Measurements from ENCODE around the gene PDE3A.
"Not testable (repeated sequence)": the region's sequence is repeated elsewhere in the genome, so short reads cannot be mapped to it uniquely, and the experiment has no call there.

Gene PDE3A

DNA sequence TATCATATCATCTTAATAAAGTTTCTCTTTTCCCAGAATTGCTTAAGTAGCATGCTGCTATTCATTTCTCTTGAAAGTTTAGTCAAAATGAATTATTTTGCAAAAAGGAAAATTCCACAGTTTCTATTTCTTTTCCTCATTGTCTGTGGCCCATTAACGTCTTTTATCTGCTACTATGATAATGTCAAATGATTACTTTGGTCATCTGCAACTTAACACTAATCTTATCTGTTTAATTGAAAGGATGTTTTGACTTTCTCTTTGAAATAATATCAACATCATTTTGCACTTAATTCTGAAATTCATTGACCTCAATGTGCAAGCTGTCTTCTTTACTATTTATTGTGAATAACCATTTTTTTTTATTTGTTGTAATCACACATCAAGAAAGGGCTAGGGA is 180.3 kb downstream of the PDE3A start:
- no peaks in the 10 kb centered on the region for H3K36me3 Mint-ChIP-seq
- ATAC-seq (no peak), DNase-seq (ENCODE audit: low spot score in 2 of 2) (no peak)
- H3K4me3 Mint-ChIP-seq, result no peak overlapping the region
- no peaks in the 10 kb centered on the region for H3K4me1 Mint-ChIP-seq
- no peaks in the 10 kb centered on the region for H3K9me3 Mint-ChIP-seq
- no peak overlapping the region for H3K27ac Mint-ChIP-seq

DNA sequence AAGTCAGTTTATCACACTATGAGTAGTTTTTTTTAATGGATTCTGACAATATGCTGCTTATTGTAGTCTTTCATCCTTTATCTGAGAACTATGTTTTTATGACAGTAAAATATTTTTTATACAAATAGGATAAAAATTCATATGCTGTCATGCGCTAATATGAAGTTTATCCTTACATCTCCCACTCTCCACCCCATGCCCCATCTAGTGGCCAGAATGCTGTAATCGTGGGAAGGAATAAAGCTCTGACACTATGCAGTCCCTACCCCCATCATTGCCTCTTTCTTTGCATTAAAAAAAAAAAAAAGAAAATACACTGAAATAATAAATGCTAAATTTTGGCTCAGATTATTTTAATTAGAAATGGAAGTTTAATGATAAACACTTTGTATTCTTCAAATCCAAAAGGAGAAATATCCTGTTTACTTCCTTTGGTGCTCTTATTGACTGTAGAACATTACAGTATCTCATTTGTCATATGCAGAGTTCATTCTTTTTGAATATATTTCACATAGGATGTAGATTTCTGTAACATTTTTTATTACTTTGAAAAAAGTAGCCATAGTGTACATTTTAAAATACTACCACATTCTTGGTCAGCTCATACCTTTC is 180.9 kb downstream of the PDE3A start:
- DNase-seq (ENCODE audit: low spot score in 2 of 2) (no peak), ATAC-seq (no peak)
- Mint-ChIP-seq H3K27ac (no peak overlapping the region), H3K9me3 (no peaks in the 10 kb centered on the region), H3K4me1 (no peaks in the 10 kb centered on the region), H3K36me3 (no peaks in the 10 kb centered on the region), H3K4me3 (no peak overlapping the region)

DNA sequence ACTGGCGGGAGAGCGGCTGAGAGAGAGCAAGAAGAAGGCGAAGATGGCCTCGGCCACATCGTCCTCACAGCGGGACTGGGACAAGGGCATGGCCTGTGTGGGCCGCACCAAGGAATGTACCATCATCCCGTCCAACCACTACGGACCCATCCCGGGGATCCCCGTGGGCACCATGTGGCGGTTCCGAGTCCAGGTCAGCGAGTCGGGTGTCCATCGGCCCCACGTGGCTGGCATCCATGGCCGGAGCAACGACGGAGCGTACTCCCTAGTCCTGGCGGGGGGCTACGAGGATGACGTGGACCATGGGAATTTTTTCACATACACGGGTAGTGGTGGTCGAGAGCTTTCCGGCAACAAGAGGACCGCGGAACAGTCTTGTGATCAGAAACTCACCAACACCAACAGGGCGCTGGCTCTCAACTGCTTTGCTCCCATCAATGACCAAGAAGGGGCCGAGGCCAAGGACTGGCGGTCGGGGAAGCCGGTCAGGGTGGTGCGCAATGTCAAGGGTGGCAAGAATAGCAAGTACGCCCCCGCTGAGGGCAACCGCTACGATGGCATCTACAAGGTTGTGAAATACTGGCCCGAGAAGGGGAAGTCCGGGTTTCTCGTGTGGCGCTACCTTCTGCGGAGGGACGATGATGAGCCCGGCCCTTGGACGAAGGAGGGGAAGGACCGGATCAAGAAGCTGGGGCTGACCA is 183.6 kb downstream of the PDE3A start:
- H3K9me3 Mint-ChIP-seq; H3K4me3 Mint-ChIP-seq; H3K27ac Mint-ChIP-seq; H3K36me3 Mint-ChIP-seq; H3K4me1 Mint-ChIP-seq; DNase-seq (ENCODE audit: low spot score in 2 of 2); ATAC-seq: not testable (repeated sequence)

DNA sequence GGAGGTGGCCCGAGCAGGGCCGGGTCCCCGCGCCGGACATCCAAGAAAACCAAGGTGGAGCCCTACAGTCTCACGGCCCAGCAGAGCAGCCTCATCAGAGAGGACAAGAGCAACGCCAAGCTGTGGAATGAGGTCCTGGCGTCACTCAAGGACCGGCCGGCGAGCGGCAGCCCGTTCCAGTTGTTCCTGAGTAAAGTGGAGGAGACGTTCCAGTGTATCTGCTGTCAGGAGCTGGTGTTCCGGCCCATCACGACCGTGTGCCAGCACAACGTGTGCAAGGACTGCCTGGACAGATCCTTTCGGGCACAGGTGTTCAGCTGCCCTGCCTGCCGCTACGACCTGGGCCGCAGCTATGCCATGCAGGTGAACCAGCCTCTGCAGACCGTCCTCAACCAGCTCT is 184.2 kb downstream of the PDE3A start:
- not testable (repeated sequence) for H3K4me3 Mint-ChIP-seq; H3K27ac Mint-ChIP-seq; H3K9me3 Mint-ChIP-seq; H3K4me1 Mint-ChIP-seq; H3K36me3 Mint-ChIP-seq; DNase-seq (ENCODE audit: low spot score in 2 of 2)
- peak; percentile 24 for ATAC-seq

DNA sequence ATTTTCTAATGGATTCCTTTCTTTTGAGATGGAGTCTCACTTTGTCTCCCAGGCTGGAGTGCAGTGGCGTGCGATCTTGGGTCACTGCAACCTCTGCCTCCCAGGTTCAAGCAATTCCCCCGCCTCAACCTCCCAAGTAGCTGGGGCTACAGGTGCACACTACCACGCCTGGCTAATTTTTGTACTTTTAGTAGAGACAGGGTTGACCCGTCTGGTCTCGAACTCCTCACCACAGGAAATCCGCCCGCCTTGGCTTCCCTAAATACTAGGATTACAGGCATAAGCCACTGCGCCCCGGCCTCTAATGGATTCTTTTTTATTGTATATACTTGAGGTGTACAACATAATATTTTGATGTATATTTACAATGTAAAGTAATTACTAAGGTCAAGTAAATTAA is 186.7 kb downstream of the PDE3A start:
- ATAC-seq (no peak), DNase-seq (ENCODE audit: low spot score in 2 of 2) (no peak)
- no peak overlapping the region for H3K4me3 Mint-ChIP-seq
- no peaks in the 10 kb centered on the region for H3K9me3 Mint-ChIP-seq
- H3K4me1 Mint-ChIP-seq, result no peaks in the 10 kb centered on the region
- H3K36me3 Mint-ChIP-seq, result no peaks in the 10 kb centered on the region
- H3K27ac Mint-ChIP-seq, result no peak overlapping the region

DNA sequence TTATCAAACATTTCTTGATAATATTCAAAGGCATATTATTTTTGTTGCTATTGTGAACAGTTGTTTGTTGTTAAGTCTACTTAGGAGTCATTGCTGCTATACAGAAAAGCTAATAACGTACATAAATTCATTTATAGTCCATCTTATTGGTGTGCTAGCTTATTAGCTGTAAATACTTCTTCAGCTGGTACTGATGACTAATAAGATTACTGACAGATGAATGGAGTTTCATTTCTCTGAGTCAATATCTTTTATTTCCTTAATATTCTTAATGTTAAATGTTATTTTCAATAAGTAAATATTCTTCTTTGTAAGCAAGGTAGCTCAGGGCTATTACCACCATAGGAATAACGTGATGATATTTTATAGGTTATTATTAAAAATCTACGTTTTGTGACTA is 187.4 kb downstream of the PDE3A start:
- H3K36me3 Mint-ChIP-seq, result no peaks in the 10 kb centered on the region
- no peaks in the 10 kb centered on the region for H3K4me1 Mint-ChIP-seq
- no peak overlapping the region for H3K4me3 Mint-ChIP-seq
- no peak for DNase-seq (ENCODE audit: low spot score in 2 of 2)
- H3K27ac Mint-ChIP-seq, result no peak overlapping the region
- ATAC-seq, result no peak
- no peaks in the 10 kb centered on the region for H3K9me3 Mint-ChIP-seq

DNA sequence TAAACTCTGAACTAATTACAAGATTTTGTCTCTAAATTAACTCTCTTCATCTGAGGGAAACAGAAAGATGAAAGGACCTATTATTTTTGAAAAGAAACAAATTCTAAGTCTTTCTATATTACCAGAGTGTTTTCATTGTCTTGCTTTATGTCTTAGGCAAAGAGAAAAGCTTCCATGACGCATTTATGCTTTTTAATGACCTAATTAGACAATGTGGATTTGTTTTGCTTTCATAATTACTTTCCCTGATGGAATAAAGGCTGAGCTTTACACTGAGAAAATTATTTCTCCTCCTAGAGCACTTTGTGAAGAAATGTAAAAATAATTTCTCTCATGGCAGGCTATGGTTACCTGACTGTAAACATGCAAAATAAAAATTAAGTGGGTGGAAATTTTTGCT is 188.8 kb downstream of the PDE3A start:
- ATAC-seq, result no peak
- Mint-ChIP-seq H3K36me3 (no peaks in the 10 kb centered on the region), H3K4me1 (no peaks in the 10 kb centered on the region), H3K9me3 (no peaks in the 10 kb centered on the region), H3K27ac (no peak overlapping the region), H3K4me3 (no peak overlapping the region)
- DNase-seq (ENCODE audit: low spot score in 2 of 2), result no peak

DNA sequence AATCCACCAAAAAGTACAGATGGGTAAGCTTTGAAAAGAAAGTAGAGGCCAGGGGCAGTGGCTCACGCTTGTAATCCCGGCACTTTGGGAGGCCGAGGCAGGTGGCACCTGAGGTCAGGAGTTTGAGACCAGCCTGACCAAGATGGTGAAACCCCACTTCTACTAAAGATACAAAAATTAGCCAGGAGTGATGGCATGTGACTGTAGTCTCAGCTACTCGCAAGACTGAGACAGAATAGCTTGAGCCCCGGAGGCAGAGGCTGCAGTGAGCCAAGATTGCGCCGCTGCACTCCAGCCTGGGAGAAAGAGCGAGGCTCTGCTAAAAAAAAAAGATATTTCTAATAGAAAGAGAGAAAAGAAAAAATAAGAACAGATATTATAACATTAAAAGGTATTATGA is 192.6 kb downstream of the PDE3A start:
- H3K4me1 Mint-ChIP-seq, result no peaks in the 10 kb centered on the region
- ATAC-seq (no peak), DNase-seq (ENCODE audit: low spot score in 2 of 2) (no peak)
- no peaks in the 10 kb centered on the region for H3K36me3 Mint-ChIP-seq
- H3K27ac Mint-ChIP-seq, result no peak overlapping the region
- H3K4me3 Mint-ChIP-seq, result no peak overlapping the region
- no peaks in the 10 kb centered on the region for H3K9me3 Mint-ChIP-seq

DNA sequence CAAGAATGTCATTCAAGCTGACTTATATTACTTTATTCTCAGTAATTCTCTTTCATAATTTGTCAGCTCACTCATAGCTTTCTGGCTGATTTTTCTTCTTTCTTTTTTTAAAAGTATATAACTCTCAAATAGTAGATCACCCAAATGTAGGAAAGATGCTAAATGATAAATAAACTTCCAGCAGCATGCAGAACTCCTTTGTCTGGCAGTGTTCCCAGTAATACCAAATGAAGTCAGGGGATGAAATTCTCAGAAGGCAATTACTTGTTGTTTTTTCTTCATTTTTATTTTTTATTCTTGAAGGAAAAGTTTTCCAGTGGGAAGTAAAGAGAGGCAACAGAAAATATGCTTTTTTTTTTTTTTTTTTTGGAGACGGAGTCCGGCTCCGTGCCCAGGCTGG is 193.5 kb downstream of the PDE3A start:
- DNase-seq (ENCODE audit: low spot score in 2 of 2), result no peak
- H3K4me1 Mint-ChIP-seq, result no peaks in the 10 kb centered on the region
- no peaks in the 10 kb centered on the region for H3K9me3 Mint-ChIP-seq
- no peak overlapping the region for H3K4me3 Mint-ChIP-seq
- no peak overlapping the region for H3K27ac Mint-ChIP-seq
- no peaks in the 10 kb centered on the region for H3K36me3 Mint-ChIP-seq
- no peak for ATAC-seq

DNA sequence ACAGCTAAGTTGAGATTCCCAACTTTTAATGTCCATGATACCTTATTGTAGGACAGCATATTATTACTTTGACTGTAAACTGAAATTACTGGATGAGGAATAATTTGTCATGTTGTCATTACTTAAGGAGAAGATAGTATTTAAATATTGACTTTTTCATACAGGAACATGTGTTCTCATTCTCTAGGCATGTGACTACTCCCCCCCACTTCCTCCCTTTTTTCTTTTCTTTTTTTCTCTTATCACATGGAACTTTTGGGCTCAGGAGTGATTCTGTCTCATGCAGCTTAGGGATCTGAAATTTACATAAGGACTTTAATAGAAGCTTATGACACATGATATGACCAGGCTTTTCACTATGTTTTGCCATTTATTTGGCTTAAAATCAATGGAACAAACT is 199.1 kb downstream of the PDE3A start:
- Mint-ChIP-seq H3K27ac (no peak overlapping the region), H3K4me3 (no peak overlapping the region), H3K4me1 (no peaks in the 10 kb centered on the region), H3K36me3 (no peaks in the 10 kb centered on the region), H3K9me3 (no peaks in the 10 kb centered on the region)
- DNase-seq (ENCODE audit: low spot score in 2 of 2), result no peak
- no peak for ATAC-seq

DNA sequence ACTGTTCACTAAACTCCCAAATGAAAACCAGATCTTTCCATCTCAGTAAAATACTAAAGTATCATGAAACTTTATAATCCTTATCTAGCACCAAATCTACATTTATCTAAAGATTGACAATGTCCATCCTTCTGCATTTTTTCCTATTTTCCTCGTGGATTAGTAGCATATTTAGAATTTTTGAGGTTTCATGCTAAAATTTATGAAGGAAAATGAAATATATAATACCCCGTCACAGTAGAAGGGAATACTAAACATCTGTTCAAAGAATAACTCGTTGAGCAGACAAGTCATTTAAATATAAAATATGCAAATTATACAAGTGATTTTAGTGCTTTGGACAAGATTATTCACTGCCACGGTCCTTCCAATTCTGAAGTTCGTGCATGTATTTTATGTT is 204.1 kb downstream of the PDE3A start:
- no peaks in the 10 kb centered on the region for H3K4me1 Mint-ChIP-seq
- no peak overlapping the region for H3K4me3 Mint-ChIP-seq
- H3K9me3 Mint-ChIP-seq, result peaks cover 2% of the 10 kb centered on the region
- DNase-seq (ENCODE audit: low spot score in 2 of 2) (no peak), ATAC-seq (no peak)
- no peak overlapping the region for H3K27ac Mint-ChIP-seq
- H3K36me3 Mint-ChIP-seq, result no peaks in the 10 kb centered on the region

DNA sequence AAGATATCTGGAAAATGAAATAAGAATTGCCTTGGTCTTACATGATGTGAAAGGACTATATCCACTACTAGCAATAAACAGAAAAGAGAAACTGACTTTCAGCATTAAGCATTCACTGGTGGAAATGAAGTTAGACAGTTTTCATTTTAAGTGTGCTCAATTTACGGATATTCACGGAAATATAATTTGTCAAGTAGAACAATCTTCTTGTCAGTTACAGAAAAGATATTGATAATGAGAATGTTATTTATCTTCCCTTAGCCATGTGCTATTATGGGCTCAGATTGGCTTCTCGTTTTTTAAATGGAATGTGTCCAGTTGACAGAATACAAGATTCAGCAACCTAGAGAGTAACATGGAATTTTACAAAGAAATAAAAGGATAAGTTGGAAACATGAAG is 208.2 kb downstream of the PDE3A start:
- DNase-seq (ENCODE audit: low spot score in 2 of 2) (no peak), ATAC-seq (no peak)
- no peaks in the 10 kb centered on the region for H3K4me1 Mint-ChIP-seq
- H3K4me3 Mint-ChIP-seq, result no peak overlapping the region
- H3K36me3 Mint-ChIP-seq, result no peaks in the 10 kb centered on the region
- no peak overlapping the region for H3K27ac Mint-ChIP-seq
- H3K9me3 Mint-ChIP-seq, result peaks cover 2% of the 10 kb centered on the region

DNA sequence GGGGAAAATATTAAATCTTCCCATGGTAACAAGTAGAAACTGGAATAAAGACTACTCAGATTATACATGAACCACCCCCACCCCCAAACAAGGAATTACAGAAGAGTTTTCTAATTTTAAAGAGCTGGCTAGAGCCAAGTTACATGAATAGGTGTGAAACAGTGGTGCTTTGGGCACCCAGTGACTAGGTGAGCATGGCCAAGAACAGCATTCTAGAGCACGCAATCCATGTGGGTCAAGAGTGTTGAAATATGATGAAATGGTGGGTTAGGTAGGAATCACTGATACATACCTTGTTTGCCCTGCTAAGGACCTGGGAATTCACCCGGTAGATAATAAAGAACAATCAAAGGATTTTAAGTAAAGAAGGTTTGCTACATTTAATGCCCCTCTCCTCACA is 208.7 kb downstream of the PDE3A start:
- Mint-ChIP-seq H3K36me3 (no peaks in the 10 kb centered on the region), H3K4me1 (no peaks in the 10 kb centered on the region), H3K4me3 (no peak overlapping the region), H3K9me3 (peaks cover 2% of the 10 kb centered on the region), H3K27ac (no peak overlapping the region)
- no peak for ATAC-seq
- DNase-seq (ENCODE audit: low spot score in 2 of 2), result no peak

DNA sequence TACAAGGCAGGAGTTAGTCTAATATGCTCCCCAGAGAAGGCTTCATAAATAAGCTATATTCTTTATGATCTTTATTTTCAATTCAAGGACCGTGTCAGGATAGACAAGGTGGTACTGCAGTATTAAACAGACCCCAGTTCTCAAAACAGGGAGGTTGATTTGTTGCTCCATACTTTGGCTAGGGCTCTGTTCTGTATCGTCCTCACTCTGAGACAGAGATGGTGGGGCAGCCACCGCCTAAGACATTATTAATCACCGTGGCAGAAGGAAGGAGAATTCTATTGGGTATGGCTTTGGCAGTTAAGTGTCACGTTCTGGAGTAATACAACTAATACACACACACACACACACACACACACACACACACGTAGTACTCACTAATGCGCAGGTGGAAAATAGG is 209.8 kb downstream of the PDE3A start:
- H3K9me3 Mint-ChIP-seq, result peaks cover 2% of the 10 kb centered on the region
- no peaks in the 10 kb centered on the region for H3K36me3 Mint-ChIP-seq
- ATAC-seq (no peak), DNase-seq (ENCODE audit: low spot score in 2 of 2) (no peak)
- H3K4me1 Mint-ChIP-seq, result no peaks in the 10 kb centered on the region
- no peak overlapping the region for H3K27ac Mint-ChIP-seq
- H3K4me3 Mint-ChIP-seq, result no peak overlapping the region

DNA sequence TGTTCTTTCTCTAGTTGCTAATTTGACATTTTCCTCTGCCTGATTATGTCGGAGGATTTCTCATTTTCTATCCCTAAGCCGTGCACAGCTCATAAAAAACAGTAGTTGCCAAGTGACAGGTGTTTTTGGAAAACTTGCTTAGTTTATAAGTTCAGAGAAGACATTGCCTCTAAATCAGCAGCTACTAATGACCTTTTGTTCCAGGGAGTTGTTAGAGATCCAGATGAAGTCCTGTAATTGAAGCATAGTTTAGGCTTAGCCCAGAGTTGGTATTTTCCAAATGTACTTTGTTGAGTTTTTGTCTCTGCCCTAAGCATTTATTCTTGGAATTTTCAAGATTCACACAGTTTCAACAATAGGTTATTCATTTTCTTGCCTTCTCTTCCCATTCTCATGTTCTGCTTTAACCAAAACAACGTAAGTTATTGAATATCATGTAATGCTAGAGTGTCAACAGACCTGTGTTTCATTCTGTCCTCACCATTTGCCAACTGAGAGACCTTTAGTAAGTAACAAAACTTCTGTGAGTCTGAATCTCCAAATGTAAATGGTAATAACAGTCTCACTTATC is 216.8 kb downstream of the PDE3A start:
- no peaks in the 10 kb centered on the region for H3K9me3 Mint-ChIP-seq
- ATAC-seq (no peak), DNase-seq (ENCODE audit: low spot score in 2 of 2) (no peak)
- H3K27ac Mint-ChIP-seq, result no peak overlapping the region
- no peaks in the 10 kb centered on the region for H3K36me3 Mint-ChIP-seq
- H3K4me3 Mint-ChIP-seq, result no peak overlapping the region
- H3K4me1 Mint-ChIP-seq, result no peaks in the 10 kb centered on the region

DNA sequence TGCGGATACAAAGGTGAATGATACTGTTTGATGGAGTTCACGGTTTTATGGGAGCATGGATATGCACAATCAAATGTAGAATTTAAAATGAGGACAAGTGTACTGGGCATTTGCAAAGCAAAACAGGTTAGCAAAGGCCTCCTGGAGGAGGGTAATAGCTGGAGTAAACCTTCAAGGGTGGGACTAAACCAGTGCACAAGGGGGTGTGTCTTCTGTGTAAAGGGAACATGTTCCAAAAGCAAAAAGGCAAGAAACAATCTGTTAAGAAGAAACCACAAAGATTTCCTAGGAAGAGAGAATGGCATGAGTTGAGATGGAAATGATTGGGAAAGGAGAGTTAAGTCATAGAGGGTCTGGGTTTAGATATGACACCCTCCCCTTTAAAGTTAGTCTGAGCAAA is 217.6 kb downstream of the PDE3A start:
- no peak overlapping the region for H3K27ac Mint-ChIP-seq
- ATAC-seq (no peak), DNase-seq (ENCODE audit: low spot score in 2 of 2) (no peak)
- H3K36me3 Mint-ChIP-seq, result no peaks in the 10 kb centered on the region
- no peak overlapping the region for H3K4me3 Mint-ChIP-seq
- no peaks in the 10 kb centered on the region for H3K9me3 Mint-ChIP-seq
- no peaks in the 10 kb centered on the region for H3K4me1 Mint-ChIP-seq
